Loucy (cell line): Measurements from ENCODE around the gene PDILT.

ENCODE experiments used
- EZH2phosphoT487 ChIP-seq: fragments of 200-600 bp; IDR thresholded peaks from 2 replicates; pipeline ENCODE4 v1.6.1; 2018; ENCODE audit warnings: antibody characterized with exemption, mild to moderate bottlenecking, moderate library complexity, borderline replicate concordance
- TF ChIP-seq, protein P1 (sequence below): fragments of 200-600 bp; sonication (generic); conservative IDR thresholded peaks from 2 replicates; pipeline ENCODE4 v1.5.1; 2014; ENCODE audit warnings: mild to moderate bottlenecking, antibody characterized with exemption, low read length

- TF ChIP-seq, protein P1, sequence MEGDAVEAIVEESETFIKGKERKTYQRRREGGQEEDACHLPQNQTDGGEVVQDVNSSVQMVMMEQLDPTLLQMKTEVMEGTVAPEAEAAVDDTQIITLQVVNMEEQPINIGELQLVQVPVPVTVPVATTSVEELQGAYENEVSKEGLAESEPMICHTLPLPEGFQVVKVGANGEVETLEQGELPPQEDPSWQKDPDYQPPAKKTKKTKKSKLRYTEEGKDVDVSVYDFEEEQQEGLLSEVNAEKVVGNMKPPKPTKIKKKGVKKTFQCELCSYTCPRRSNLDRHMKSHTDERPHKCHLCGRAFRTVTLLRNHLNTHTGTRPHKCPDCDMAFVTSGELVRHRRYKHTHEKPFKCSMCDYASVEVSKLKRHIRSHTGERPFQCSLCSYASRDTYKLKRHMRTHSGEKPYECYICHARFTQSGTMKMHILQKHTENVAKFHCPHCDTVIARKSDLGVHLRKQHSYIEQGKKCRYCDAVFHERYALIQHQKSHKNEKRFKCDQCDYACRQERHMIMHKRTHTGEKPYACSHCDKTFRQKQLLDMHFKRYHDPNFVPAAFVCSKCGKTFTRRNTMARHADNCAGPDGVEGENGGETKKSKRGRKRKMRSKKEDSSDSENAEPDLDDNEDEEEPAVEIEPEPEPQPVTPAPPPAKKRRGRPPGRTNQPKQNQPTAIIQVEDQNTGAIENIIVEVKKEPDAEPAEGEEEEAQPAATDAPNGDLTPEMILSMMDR = no peak
- TF ChIP-seq EZH2phosphoT487 = no peak
These were observed 7.6 kb downstream of the PDILT start for GRCh38 chr16:20396846-20397467.
